GM23338 (cell line): ENCODE measurements around the gene MYL11. TPM values are rescaled to one million over a fixed set of nuclear protein-coding genes. Genes with fewer than 3 reads are reported as not detected.

Source experiments
- ATAC-seq: fragments of 200-7000 bp; cut with Tn5 transposase; 3 replicates; pipeline ENCODE4 v1.9.1; 2020
- DNase-seq: peaks from one replicate; pipeline ENCODE4 v3.0.0-alpha.2; 2015; ENCODE audit warnings: low spot score
- H2AFZ ChIP-seq: fragments of 200-600 bp; sonication (generic); 2 replicates; pipeline ENCODE4 v1.8.0; 2016; ENCODE audit warnings: antibody characterized with exemption, mild to moderate bottlenecking, moderate library complexity
- H3F3A ChIP-seq: fragments of 200-600 bp; sonication (generic); replicated peaks from 2 replicates; pipeline ENCODE4 v1.8.0; 2017; ENCODE audit warnings: antibody characterized with exemption, mixed run types, low read depth
- H3K27ac ChIP-seq: fragments of 200-600 bp; sonication (generic); 2 replicates; pipeline ENCODE4 v1.6.1; 2016; ENCODE audit warnings: low read depth
- H3K27me3 ChIP-seq: fragments of 200-600 bp; sonication (generic); 2 replicates; pipeline ENCODE4 v1.8.0; 2016; ENCODE audit warnings: mild to moderate bottlenecking, mixed run types, moderate library complexity; ENCODE audit not compliant: insufficient read depth
- H3K36me3 ChIP-seq: fragments of 200-600 bp; sonication (generic); 2 replicates; pipeline ENCODE4 v1.8.0; 2016; ENCODE audit warnings: mild to moderate bottlenecking; ENCODE audit not compliant: insufficient read depth
- H3K4me1 ChIP-seq: fragments of 200-600 bp; sonication (generic); 2 replicates; pipeline ENCODE4 v1.8.0; 2016; ENCODE audit warnings: mild to moderate bottlenecking, moderate library complexity; ENCODE audit not compliant: insufficient read depth
- H3K4me2 ChIP-seq: fragments of 200-600 bp; sonication (generic); 2 replicates; pipeline ENCODE4 v1.7.1; 2017; ENCODE audit warnings: mixed run types
- H3K4me3 ChIP-seq: fragments of 200-600 bp; sonication (generic); 2 replicates; pipeline ENCODE4 v1.6.1; 2016; ENCODE audit warnings: mixed run types
- H3K79me2 ChIP-seq: fragments of 200-600 bp; sonication (generic); replicated peaks from 2 replicates; pipeline ENCODE4 v1.8.0; 2017; ENCODE audit warnings: mild to moderate bottlenecking; ENCODE audit not compliant: insufficient read depth
- H3K9me2 ChIP-seq: fragments of 200-600 bp; sonication (generic); 2 replicates; pipeline ENCODE4 v1.8.0; 2017; ENCODE audit not compliant: insufficient read depth
- H4K20me1 ChIP-seq: fragments of 200-600 bp; sonication (generic); replicated peaks from 2 replicates; pipeline ENCODE4 v1.8.0; 2017; ENCODE audit warnings: mild to moderate bottlenecking; ENCODE audit not compliant: insufficient read depth
- H3K27ac Mint-ChIP-seq: 2 replicates; pipeline ENCODE4 v1.8.0; 2020; ENCODE audit warnings: inconsistent platforms, mild to moderate bottlenecking, moderate library complexity, mixed read lengths
- H3K27me3 Mint-ChIP-seq: 3 replicates; pipeline ENCODE4 v1.8.0; 2022; ENCODE audit warnings: low read depth, mild to moderate bottlenecking, moderate library complexity, mixed read lengths, inconsistent platforms; ENCODE audit not compliant: insufficient read depth, poor library complexity
- H3K36me3 Mint-ChIP-seq: 3 replicates; pipeline ENCODE4 v1.8.0; 2021; ENCODE audit warnings: low read depth, mild to moderate bottlenecking, inconsistent platforms, moderate library complexity, mixed read lengths
- H3K4me1 Mint-ChIP-seq: 3 replicates; pipeline ENCODE4 v1.8.0; 2020; ENCODE audit warnings: mild to moderate bottlenecking, inconsistent platforms, mixed read lengths
- H3K4me3 Mint-ChIP-seq: 3 replicates; pipeline ENCODE4 v1.8.0; 2021; ENCODE audit warnings: moderate library complexity, mild to moderate bottlenecking, inconsistent platforms, mixed read lengths
- H3K9me3 Mint-ChIP-seq: 3 replicates; pipeline ENCODE4 v1.8.0; 2020; ENCODE audit warnings: moderate library complexity, mild to moderate bottlenecking, inconsistent platforms, mixed read lengths
- CREB1 ChIP-seq: fragments of 250-450 bp; sonication (Bioruptor Pico); IDR thresholded peaks from 2 replicates; pipeline ENCODE4 v1.5.0; 2020; ENCODE audit warnings: low read depth, mild to moderate bottlenecking, moderate library complexity
- EZH2 ChIP-seq: fragments of 200-600 bp; sonication (generic); IDR thresholded peaks from one replicate; pipeline ENCODE4 v1.8.0; 2017; ENCODE audit warnings: antibody characterized with exemption, mild to moderate bottlenecking, low read depth; ENCODE audit not compliant: unreplicated experiment
- EZH2phosphoT487 ChIP-seq: fragments of 200-600 bp; sonication (generic); IDR thresholded peaks from one replicate; pipeline ENCODE4 v1.8.1; 2018; ENCODE audit warnings: antibody characterized with exemption; ENCODE audit not compliant: unreplicated experiment
- JUNB ChIP-seq: IDR thresholded peaks from one replicate; pipeline ENCODE4 v1.6.1; 2016; ENCODE audit warnings: antibody characterized with exemption; ENCODE audit not compliant: unreplicated experiment
- STAT1 ChIP-seq: IDR thresholded peaks from one replicate; pipeline ENCODE4 v1.6.1; 2016; ENCODE audit warnings: antibody characterized with exemption; ENCODE audit not compliant: unreplicated experiment
- ZNF114 ChIP-seq: fragments of 250-450 bp; sonication (Bioruptor Pico); IDR thresholded peaks from 2 replicates; pipeline ENCODE4 v1.5.0; 2020; ENCODE audit warnings: mild to moderate bottlenecking, moderate library complexity
- ZNF331 ChIP-seq: fragments of 250-450 bp; sonication (Bioruptor Pico); IDR thresholded peaks from 2 replicates; pipeline ENCODE4 v1.5.0; 2020; ENCODE audit warnings: low read depth, mild to moderate bottlenecking, moderate library complexity
- polyA plus RNA-seq: library from polyadenylated mRNA; unstranded; fragments of >200 nt; fragmentation: Nextera tagmentation; extraction: Ambion mirVana; gene quantifications from 2 replicates; pipeline ENCODE4 v1.2.1, GENCODE V29; 2016
- total RNA-seq: library from RNA; depleted of rRNA; stranded (reverse); fragments of >200 nt; shearing (Covaris generic); gene quantifications from 2 replicates; pipeline ENCODE4 v1.2.3, GENCODE V29; 2014
- TF ChIP-seq, protein P1 (sequence below), 2 experiments: fragments of 200-600 bp in 1 of 2; sonication (generic) in 1 of 2; conservative IDR thresholded peaks; 2 replicates each; pipeline versions ENCODE4 v1.5.1 to v1.6.1; 2016 to 2017; ENCODE audit warnings: antibody characterized with exemption in 2 of 2, low read depth in 2 of 2, mild to moderate bottlenecking in 2 of 2, moderate library complexity in 1 of 2
- TF ChIP-seq, protein P2 (sequence below): IDR thresholded peaks from 2 replicates; pipeline ENCODE4 v1.6.1; 2016; ENCODE audit warnings: antibody characterized with exemption
- TF ChIP-seq, protein P3 (sequence below): IDR thresholded peaks from one replicate; pipeline ENCODE4 v1.6.1; 2018; ENCODE audit warnings: antibody characterized with exemption; ENCODE audit not compliant: unreplicated experiment
- TF ChIP-seq, protein P4 (sequence below): fragments of 250-450 bp; sonication (Bioruptor Pico); IDR thresholded peaks from 2 replicates; pipeline ENCODE4 v1.5.0; 2020; ENCODE audit warnings: mild to moderate bottlenecking, moderate library complexity

MYL11 gene
- total and polyA plus RNA-seq, 2 experiments from 2014 or later: 3.5 TPM; not detected in 1

DNA sequence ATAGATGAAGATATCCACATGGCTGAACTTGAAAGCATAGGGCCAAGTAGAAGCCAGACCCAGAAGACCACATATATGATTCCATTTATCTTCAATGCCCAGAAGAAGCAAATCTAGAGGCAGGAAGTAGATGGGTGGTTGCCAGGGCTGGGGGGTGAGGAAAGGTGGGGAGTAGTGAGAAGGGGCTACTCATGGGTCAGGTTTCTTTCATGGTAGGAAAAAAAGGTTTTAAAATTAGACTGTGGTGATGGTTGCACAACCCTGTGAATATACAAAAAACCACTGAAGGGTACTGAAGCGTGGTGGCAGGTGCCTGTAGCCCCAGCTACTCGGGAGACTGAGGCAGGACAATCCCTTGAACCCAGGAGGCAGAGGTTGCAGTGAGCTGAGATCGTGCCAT lies 24.9 kb upstream of the MYL11 start:
- H3K27me3 ChIP-seq: no peaks in the 10 kb centered on the region
- TF ChIP-seq JUNB (no peak), EZH2phosphoT487 (no peak), CREB1 (no peak), STAT1 (no peak), ZNF114 (CRISPR knock-in tag) (no peak), EZH2 (no peak), ZNF331 (CRISPR knock-in tag) (no peak)
- TF ChIP-seq, protein P1, sequence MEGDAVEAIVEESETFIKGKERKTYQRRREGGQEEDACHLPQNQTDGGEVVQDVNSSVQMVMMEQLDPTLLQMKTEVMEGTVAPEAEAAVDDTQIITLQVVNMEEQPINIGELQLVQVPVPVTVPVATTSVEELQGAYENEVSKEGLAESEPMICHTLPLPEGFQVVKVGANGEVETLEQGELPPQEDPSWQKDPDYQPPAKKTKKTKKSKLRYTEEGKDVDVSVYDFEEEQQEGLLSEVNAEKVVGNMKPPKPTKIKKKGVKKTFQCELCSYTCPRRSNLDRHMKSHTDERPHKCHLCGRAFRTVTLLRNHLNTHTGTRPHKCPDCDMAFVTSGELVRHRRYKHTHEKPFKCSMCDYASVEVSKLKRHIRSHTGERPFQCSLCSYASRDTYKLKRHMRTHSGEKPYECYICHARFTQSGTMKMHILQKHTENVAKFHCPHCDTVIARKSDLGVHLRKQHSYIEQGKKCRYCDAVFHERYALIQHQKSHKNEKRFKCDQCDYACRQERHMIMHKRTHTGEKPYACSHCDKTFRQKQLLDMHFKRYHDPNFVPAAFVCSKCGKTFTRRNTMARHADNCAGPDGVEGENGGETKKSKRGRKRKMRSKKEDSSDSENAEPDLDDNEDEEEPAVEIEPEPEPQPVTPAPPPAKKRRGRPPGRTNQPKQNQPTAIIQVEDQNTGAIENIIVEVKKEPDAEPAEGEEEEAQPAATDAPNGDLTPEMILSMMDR (conservative IDR thresholded peaks at IDR 0.05; ENCODE audit: low read depth in 2 of 2): no peak
- TF ChIP-seq, protein P2, sequence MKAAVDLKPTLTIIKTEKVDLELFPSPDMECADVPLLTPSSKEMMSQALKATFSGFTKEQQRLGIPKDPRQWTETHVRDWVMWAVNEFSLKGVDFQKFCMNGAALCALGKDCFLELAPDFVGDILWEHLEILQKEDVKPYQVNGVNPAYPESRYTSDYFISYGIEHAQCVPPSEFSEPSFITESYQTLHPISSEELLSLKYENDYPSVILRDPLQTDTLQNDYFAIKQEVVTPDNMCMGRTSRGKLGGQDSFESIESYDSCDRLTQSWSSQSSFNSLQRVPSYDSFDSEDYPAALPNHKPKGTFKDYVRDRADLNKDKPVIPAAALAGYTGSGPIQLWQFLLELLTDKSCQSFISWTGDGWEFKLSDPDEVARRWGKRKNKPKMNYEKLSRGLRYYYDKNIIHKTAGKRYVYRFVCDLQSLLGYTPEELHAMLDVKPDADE: no peak
- TF ChIP-seq, protein P3, sequence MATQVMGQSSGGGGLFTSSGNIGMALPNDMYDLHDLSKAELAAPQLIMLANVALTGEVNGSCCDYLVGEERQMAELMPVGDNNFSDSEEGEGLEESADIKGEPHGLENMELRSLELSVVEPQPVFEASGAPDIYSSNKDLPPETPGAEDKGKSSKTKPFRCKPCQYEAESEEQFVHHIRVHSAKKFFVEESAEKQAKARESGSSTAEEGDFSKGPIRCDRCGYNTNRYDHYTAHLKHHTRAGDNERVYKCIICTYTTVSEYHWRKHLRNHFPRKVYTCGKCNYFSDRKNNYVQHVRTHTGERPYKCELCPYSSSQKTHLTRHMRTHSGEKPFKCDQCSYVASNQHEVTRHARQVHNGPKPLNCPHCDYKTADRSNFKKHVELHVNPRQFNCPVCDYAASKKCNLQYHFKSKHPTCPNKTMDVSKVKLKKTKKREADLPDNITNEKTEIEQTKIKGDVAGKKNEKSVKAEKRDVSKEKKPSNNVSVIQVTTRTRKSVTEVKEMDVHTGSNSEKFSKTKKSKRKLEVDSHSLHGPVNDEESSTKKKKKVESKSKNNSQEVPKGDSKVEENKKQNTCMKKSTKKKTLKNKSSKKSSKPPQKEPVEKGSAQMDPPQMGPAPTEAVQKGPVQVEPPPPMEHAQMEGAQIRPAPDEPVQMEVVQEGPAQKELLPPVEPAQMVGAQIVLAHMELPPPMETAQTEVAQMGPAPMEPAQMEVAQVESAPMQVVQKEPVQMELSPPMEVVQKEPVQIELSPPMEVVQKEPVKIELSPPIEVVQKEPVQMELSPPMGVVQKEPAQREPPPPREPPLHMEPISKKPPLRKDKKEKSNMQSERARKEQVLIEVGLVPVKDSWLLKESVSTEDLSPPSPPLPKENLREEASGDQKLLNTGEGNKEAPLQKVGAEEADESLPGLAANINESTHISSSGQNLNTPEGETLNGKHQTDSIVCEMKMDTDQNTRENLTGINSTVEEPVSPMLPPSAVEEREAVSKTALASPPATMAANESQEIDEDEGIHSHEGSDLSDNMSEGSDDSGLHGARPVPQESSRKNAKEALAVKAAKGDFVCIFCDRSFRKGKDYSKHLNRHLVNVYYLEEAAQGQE: no peak
- TF ChIP-seq, protein P4, sequence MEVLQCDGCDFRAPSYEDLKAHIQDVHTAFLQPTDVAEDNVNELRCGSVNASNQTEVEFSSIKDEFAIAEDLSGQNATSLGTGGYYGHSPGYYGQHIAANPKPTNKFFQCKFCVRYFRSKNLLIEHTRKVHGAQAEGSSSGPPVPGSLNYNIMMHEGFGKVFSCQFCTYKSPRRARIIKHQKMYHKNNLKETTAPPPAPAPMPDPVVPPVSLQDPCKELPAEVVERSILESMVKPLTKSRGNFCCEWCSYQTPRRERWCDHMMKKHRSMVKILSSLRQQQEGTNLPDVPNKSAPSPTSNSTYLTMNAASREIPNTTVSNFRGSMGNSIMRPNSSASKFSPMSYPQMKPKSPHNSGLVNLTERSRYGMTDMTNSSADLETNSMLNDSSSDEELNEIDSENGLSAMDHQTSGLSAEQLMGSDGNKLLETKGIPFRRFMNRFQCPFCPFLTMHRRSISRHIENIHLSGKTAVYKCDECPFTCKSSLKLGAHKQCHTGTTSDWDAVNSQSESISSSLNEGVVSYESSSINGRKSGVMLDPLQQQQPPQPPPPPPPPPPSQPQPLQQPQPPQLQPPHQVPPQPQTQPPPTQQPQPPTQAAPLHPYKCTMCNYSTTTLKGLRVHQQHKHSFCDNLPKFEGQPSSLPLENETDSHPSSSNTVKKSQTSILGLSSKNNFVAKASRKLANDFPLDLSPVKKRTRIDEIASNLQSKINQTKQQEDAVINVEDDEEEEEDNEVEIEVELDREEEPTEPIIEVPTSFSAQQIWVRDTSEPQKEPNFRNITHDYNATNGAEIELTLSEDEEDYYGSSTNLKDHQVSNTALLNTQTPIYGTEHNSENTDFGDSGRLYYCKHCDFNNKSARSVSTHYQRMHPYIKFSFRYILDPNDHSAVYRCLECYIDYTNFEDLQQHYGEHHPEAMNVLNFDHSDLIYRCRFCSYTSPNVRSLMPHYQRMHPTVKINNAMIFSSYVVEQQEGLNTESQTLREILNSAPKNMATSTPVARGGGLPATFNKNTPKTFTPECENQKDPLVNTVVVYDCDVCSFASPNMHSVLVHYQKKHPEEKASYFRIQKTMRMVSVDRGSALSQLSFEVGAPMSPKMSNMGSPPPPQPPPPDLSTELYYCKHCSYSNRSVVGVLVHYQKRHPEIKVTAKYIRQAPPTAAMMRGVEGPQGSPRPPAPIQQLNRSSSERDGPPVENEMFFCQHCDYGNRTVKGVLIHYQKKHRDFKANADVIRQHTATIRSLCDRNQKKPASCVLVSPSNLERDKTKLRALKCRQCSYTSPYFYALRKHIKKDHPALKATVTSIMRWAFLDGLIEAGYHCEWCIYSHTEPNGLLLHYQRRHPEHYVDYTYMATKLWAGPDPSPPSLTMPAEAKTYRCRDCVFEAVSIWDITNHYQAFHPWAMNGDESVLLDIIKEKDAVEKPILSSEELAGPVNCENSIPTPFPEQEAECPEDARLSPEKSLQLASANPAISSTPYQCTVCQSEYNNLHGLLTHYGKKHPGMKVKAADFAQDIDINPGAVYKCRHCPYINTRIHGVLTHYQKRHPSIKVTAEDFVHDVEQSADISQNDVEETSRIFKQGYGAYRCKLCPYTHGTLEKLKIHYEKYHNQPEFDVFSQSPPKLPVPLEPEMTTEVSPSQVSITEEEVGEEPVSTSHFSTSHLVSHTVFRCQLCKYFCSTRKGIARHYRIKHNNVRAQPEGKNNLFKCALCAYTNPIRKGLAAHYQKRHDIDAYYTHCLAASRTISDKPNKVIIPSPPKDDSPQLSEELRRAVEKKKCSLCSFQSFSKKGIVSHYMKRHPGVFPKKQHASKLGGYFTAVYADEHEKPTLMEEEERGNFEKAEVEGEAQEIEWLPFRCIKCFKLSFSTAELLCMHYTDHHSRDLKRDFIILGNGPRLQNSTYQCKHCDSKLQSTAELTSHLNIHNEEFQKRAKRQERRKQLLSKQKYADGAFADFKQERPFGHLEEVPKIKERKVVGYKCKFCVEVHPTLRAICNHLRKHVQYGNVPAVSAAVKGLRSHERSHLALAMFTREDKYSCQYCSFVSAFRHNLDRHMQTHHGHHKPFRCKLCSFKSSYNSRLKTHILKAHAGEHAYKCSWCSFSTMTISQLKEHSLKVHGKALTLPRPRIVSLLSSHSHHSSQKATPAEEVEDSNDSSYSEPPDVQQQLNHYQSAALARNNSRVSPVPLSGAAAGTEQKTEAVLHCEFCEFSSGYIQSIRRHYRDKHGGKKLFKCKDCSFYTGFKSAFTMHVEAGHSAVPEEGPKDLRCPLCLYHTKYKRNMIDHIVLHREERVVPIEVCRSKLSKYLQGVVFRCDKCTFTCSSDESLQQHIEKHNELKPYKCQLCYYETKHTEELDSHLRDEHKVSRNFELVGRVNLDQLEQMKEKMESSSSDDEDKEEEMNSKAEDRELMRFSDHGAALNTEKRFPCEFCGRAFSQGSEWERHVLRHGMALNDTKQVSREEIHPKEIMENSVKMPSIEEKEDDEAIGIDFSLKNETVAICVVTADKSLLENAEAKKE (CRISPR knock-in tag): no peak
- Mint-ChIP-seq H3K36me3 (peaks cover 53% of the 10 kb centered on the region), H3K27me3 (peaks cover 11% of the 10 kb centered on the region), H3K9me3 (peaks cover 4% of the 10 kb centered on the region; the same call in 2 of the 3 replicates), H3K4me1 (peaks cover 6% of the 10 kb centered on the region), H3K27ac (no peak overlapping the region), H3K4me3 (no peak overlapping the region)
- peaks cover 7% of the 10 kb centered on the region; the same call in 1 of the 2 replicates for H3K36me3 ChIP-seq
- H3K4me1 ChIP-seq: no peaks in the 10 kb centered on the region; the same call in 1 of the 2 replicates
- no peaks in the 10 kb centered on the region for H3K9me2 ChIP-seq
- H2AFZ ChIP-seq: no peak overlapping the region
- peaks cover 12% of the 10 kb centered on the region for H3K79me2 ChIP-seq
- ATAC-seq: no peak
- no peak overlapping the region for H3K4me2 ChIP-seq
- no peaks in the 10 kb centered on the region for H4K20me1 ChIP-seq
- DNase-seq: no peak
- H3F3A ChIP-seq: 0 out of 2 replicates have a peak, but pooled peaks cover 12% of the 10 kb centered on the region
- H3K4me3 ChIP-seq: no peak overlapping the region
- H3K27ac ChIP-seq: no peak overlapping the region
